ENCODE results near the gene WNT3.
"Not testable (repeated sequence)": the region's sequence is repeated elsewhere in the genome, so short reads cannot be mapped to it uniquely, and the experiment has no call there.

WNT3 gene

GRCh38 chr17:46813920-46814319 lies 4.6 kb downstream of the WNT3 start:
- DNase-seq (ENCODE audit: low read depth) = no peak

GRCh38 chr17:46812624-46813318 lies 5.7 kb downstream of the WNT3 start:
- DNase-seq (ENCODE audit: low read depth) = no peak

GRCh38 chr17:46811978-46812583 lies 6.4 kb downstream of the WNT3 start:
- DNase-seq (ENCODE audit: low read depth) = no peak

- no peak for DNase-seq (ENCODE audit: low read depth)
Observed at GRCh38 chr17:46810837-46811236, 7.7 kb downstream of the WNT3 start.

- no peak for DNase-seq (ENCODE audit: low read depth)
Observed at GRCh38 chr17:46809110-46809571, 9.4 kb downstream of the WNT3 start.

- DNase-seq (ENCODE audit: low read depth) = no peak
Observed at GRCh38 chr17:46805771-46806170, 12.7 kb downstream of the WNT3 start.

- DNase-seq (ENCODE audit: low read depth) = no peak
Observed at GRCh38 chr17:46803544-46803943, 14.9 kb downstream of the WNT3 start.

GRCh38 chr17:46802800-46803199 lies 15.7 kb downstream of the WNT3 start:
- DNase-seq (ENCODE audit: low read depth) = no peak

GRCh38 chr17:46800573-46800972 lies 17.9 kb downstream of the WNT3 start:
- no peak for DNase-seq (ENCODE audit: low read depth)

GRCh38 chr17:46796956-46797530 lies 21.4 kb downstream of the WNT3 start:
- DNase-seq (ENCODE audit: low read depth) = no peak

GRCh38 chr17:46796524-46796923 lies 22.0 kb downstream of the WNT3 start:
- no peak for DNase-seq (ENCODE audit: low read depth)

GRCh38 chr17:46796084-46796483 lies 22.4 kb downstream of the WNT3 start:
- no peak for DNase-seq (ENCODE audit: low read depth)

- no peak for DNase-seq (ENCODE audit: low read depth)
Observed at GRCh38 chr17:46795379-46795952, 23.0 kb downstream of the WNT3 start.

- no peak for DNase-seq (ENCODE audit: low read depth)
Observed at GRCh38 chr17:46794318-46794717, 24.2 kb downstream of the WNT3 start.

- no peak for DNase-seq (ENCODE audit: low read depth)
Observed at GRCh38 chr17:46793541-46793940, 25.0 kb downstream of the WNT3 start.

- DNase-seq (ENCODE audit: low read depth) = not testable (repeated sequence)
Observed at GRCh38 chr17:46793023-46793422, 25.5 kb downstream of the WNT3 start.

- no peak for DNase-seq (ENCODE audit: low read depth)
Observed at GRCh38 chr17:46792071-46792470, 26.4 kb downstream of the WNT3 start.

GRCh38 chr17:46791531-46791930 lies 27.0 kb downstream of the WNT3 start:
- DNase-seq (ENCODE audit: low read depth) = no peak

GRCh38 chr17:46790216-46790615 lies 28.3 kb downstream of the WNT3 start:
- DNase-seq (ENCODE audit: low read depth) = no peak

- no peak for DNase-seq (ENCODE audit: low read depth)
Observed at GRCh38 chr17:46789610-46790009, 28.9 kb downstream of the WNT3 start.

- DNase-seq (ENCODE audit: low read depth) = no peak
Observed at GRCh38 chr17:46788796-46789195, 29.7 kb downstream of the WNT3 start.

- DNase-seq (ENCODE audit: low read depth) = no peak
Observed at GRCh38 chr17:46788300-46788699, 30.2 kb downstream of the WNT3 start.

GRCh38 chr17:46787478-46787877 lies 31.0 kb downstream of the WNT3 start:
- DNase-seq (ENCODE audit: low read depth) = no peak
